ENCODE results near the gene EPHA7.

Gene EPHA7

GRCh38 chr6:93272211-93272610 is 147.1 kb downstream of the EPHA7 start:
- no CpG with 5 or more reads among the region's 4 CpGs for WGBS (ENCODE audit: extremely low coverage, insufficient coverage, insufficient read length)

GRCh38 chr6:93266116-93266817 is 153.1 kb downstream of the EPHA7 start:
- H3K14ac ChIP-seq (ENCODE audit: low read length): no peak overlapping the region
- no peak overlapping the region for H3K4ac ChIP-seq (ENCODE audit: low read depth, low read length)
- no peak overlapping the region for H4K12ac ChIP-seq (ENCODE audit: low read depth, low read length)
- whole genome bisulfite sequencing (ENCODE audit: extremely low coverage, insufficient coverage, insufficient read length): no CpG with 5 or more reads among the region's 3 CpGs
- no peak overlapping the region for H3K4me3 ChIP-seq (ENCODE audit: low read depth, low read length)
- no peak for DNase-seq
- H3K36me3 ChIP-seq (ENCODE audit: control insufficient read depth in 1 of 2, insufficient read depth in 2 of 2, low read length in 2 of 2): no peaks in the 10 kb centered on the region
- H3K27ac ChIP-seq (ENCODE audit: low read depth, low read length): no peak overlapping the region
- H3K27me3 ChIP-seq (ENCODE audit: insufficient read depth, low read length): no peaks in the 10 kb centered on the region
- H4K91ac ChIP-seq (ENCODE audit: low read depth, low read length): no peak overlapping the region
- H2BK12ac ChIP-seq (ENCODE audit: low read length): no peak overlapping the region
- H4K8ac ChIP-seq (ENCODE audit: low read depth, low read length): no peak overlapping the region
- H3K9ac ChIP-seq (ENCODE audit: low read length): no peak overlapping the region
- H3K4me1 ChIP-seq (ENCODE audit: control insufficient read depth in 1 of 2, insufficient read depth in 2 of 2, low read length in 2 of 2): no peaks in the 10 kb centered on the region
- no peak overlapping the region for H2AFZ ChIP-seq (ENCODE audit: insufficient read depth, low read length, poor library complexity)
- no peaks in the 10 kb centered on the region for H3K79me1 ChIP-seq (ENCODE audit: low read length)
- no peak overlapping the region for H2BK5ac ChIP-seq (ENCODE audit: low read depth, low read length, poor library complexity)
- no peak overlapping the region for H2BK120ac ChIP-seq (ENCODE audit: insufficient read depth, low read length, poor library complexity)
- no peaks in the 10 kb centered on the region for H3K9me3 ChIP-seq (ENCODE audit: insufficient read depth, low read depth, low read length)
- no peak overlapping the region for H3K4me2 ChIP-seq (ENCODE audit: low read length)
- H3K23ac ChIP-seq (ENCODE audit: low read length): peak overlapping the region; percentile 46
- no peak overlapping the region for H3K18ac ChIP-seq (ENCODE audit: low read length)
- no peaks in the 10 kb centered on the region for H3K79me2 ChIP-seq (ENCODE audit: control insufficient read depth, insufficient read depth, low read length, poor library complexity)
- no peak overlapping the region for H2AK5ac ChIP-seq (ENCODE audit: low read length)

More at GRCh38 chr6:93272211-93272610, 147.1 kb downstream of the EPHA7 start:
- Histone ChIP-seq H2BK120ac (ENCODE audit: insufficient read depth, low read length, poor library complexity) (no peak overlapping the region), H3K27ac (ENCODE audit: low read depth, low read length) (no peak overlapping the region), H3K18ac (ENCODE audit: low read length) (no peak overlapping the region), H3K4ac (ENCODE audit: low read depth, low read length) (no peak overlapping the region), H3K23ac (ENCODE audit: low read length) (no peak overlapping the region), H3K14ac (ENCODE audit: low read length) (no peak overlapping the region), H3K9ac (ENCODE audit: low read length) (no peak overlapping the region), H4K8ac (ENCODE audit: low read depth, low read length) (no peak overlapping the region), H2BK12ac (ENCODE audit: low read length) (no peak overlapping the region), H3K36me3 (ENCODE audit: control insufficient read depth in 1 of 2, insufficient read depth in 2 of 2, low read length in 2 of 2) (no peaks in the 10 kb centered on the region), H3K9me3 (ENCODE audit: insufficient read depth, low read depth, low read length) (no peaks in the 10 kb centered on the region), H4K91ac (ENCODE audit: low read depth, low read length) (no peak overlapping the region), H3K4me1 (ENCODE audit: control insufficient read depth in 1 of 2, insufficient read depth in 2 of 2, low read length in 2 of 2) (no peaks in the 10 kb centered on the region), H2BK5ac (ENCODE audit: low read depth, low read length, poor library complexity) (no peak overlapping the region), H3K79me1 (ENCODE audit: low read length) (no peaks in the 10 kb centered on the region), H2AFZ (ENCODE audit: insufficient read depth, low read length, poor library complexity) (no peak overlapping the region), H3K4me3 (ENCODE audit: low read depth, low read length) (no peak overlapping the region), H3K79me2 (ENCODE audit: control insufficient read depth, insufficient read depth, low read length, poor library complexity) (no peaks in the 10 kb centered on the region), H4K12ac (ENCODE audit: low read depth, low read length) (no peak overlapping the region), H3K4me2 (ENCODE audit: low read length) (no peak overlapping the region), H2AK5ac (ENCODE audit: low read length) (no peak overlapping the region), H3K27me3 (ENCODE audit: insufficient read depth, low read length) (no peaks in the 10 kb centered on the region)
- DNase-seq: no peak

- Histone ChIP-seq H2AK5ac (ENCODE audit: low read length) (no peak overlapping the region), H3K4me1 (ENCODE audit: control insufficient read depth in 1 of 2, insufficient read depth in 2 of 2, low read length in 2 of 2) (no peaks in the 10 kb centered on the region), H2AFZ (ENCODE audit: insufficient read depth, low read length, poor library complexity) (no peak overlapping the region), H3K4me3 (ENCODE audit: low read depth, low read length) (no peak overlapping the region), H3K18ac (ENCODE audit: low read length) (no peak overlapping the region), H2BK5ac (ENCODE audit: low read depth, low read length, poor library complexity) (no peak overlapping the region), H3K14ac (ENCODE audit: low read length) (no peak overlapping the region), H3K23ac (ENCODE audit: low read length) (no peak overlapping the region), H4K8ac (ENCODE audit: low read depth, low read length) (no peak overlapping the region), H3K4me2 (ENCODE audit: low read length) (no peak overlapping the region), H3K4ac (ENCODE audit: low read depth, low read length) (no peak overlapping the region), H3K79me1 (ENCODE audit: low read length) (no peaks in the 10 kb centered on the region), H2BK120ac (ENCODE audit: insufficient read depth, low read length, poor library complexity) (no peak overlapping the region), H3K79me2 (ENCODE audit: control insufficient read depth, insufficient read depth, low read length, poor library complexity) (no peaks in the 10 kb centered on the region), H2BK12ac (ENCODE audit: low read length) (no peak overlapping the region), H4K91ac (ENCODE audit: low read depth, low read length) (no peak overlapping the region), H3K27me3 (ENCODE audit: insufficient read depth, low read length) (no peaks in the 10 kb centered on the region), H3K27ac (ENCODE audit: low read depth, low read length) (no peak overlapping the region), H3K9ac (ENCODE audit: low read length) (no peak overlapping the region), H4K12ac (ENCODE audit: low read depth, low read length) (no peak overlapping the region), H3K36me3 (ENCODE audit: control insufficient read depth in 1 of 2, insufficient read depth in 2 of 2, low read length in 2 of 2) (no peaks in the 10 kb centered on the region), H3K9me3 (ENCODE audit: insufficient read depth, low read depth, low read length) (no peaks in the 10 kb centered on the region)
- DNase-seq: no peak
- no CpG with 5 or more reads among the region's 2 CpGs for WGBS (ENCODE audit: extremely low coverage, insufficient coverage, insufficient read length)
These were observed 158.5 kb downstream of the EPHA7 start for GRCh38 chr6:93260881-93261280.

GRCh38 chr6:93259332-93259731 is 160.0 kb downstream of the EPHA7 start:
- no peak overlapping the region for H3K4me2 ChIP-seq (ENCODE audit: low read length)
- DNase-seq: no peak
- H2AK5ac ChIP-seq (ENCODE audit: low read length): no peak overlapping the region
- no peak overlapping the region for H3K18ac ChIP-seq (ENCODE audit: low read length)
- H3K23ac ChIP-seq (ENCODE audit: low read length): no peak overlapping the region
- H2BK12ac ChIP-seq (ENCODE audit: low read length): no peak overlapping the region
- no peaks in the 10 kb centered on the region for H3K79me1 ChIP-seq (ENCODE audit: low read length)
- no peak overlapping the region for H4K8ac ChIP-seq (ENCODE audit: low read depth, low read length)
- no peak overlapping the region for H3K4ac ChIP-seq (ENCODE audit: low read depth, low read length)
- no peaks in the 10 kb centered on the region for H3K9me3 ChIP-seq (ENCODE audit: insufficient read depth, low read depth, low read length)
- no peak overlapping the region for H3K4me3 ChIP-seq (ENCODE audit: low read depth, low read length)
- H3K79me2 ChIP-seq (ENCODE audit: control insufficient read depth, insufficient read depth, low read length, poor library complexity): no peaks in the 10 kb centered on the region
- H3K4me1 ChIP-seq (ENCODE audit: control insufficient read depth in 1 of 2, insufficient read depth in 2 of 2, low read length in 2 of 2): no peaks in the 10 kb centered on the region
- H3K14ac ChIP-seq (ENCODE audit: low read length): no peak overlapping the region
- no peak overlapping the region for H2AFZ ChIP-seq (ENCODE audit: insufficient read depth, low read length, poor library complexity)
- no peak overlapping the region for H4K91ac ChIP-seq (ENCODE audit: low read depth, low read length)
- H3K27me3 ChIP-seq (ENCODE audit: insufficient read depth, low read length): no peaks in the 10 kb centered on the region
- no peaks in the 10 kb centered on the region for H3K36me3 ChIP-seq (ENCODE audit: control insufficient read depth in 1 of 2, insufficient read depth in 2 of 2, low read length in 2 of 2)
- no CpG with 5 or more reads among the region's 3 CpGs for WGBS (ENCODE audit: extremely low coverage, insufficient coverage, insufficient read length)
- no peak overlapping the region for H2BK5ac ChIP-seq (ENCODE audit: low read depth, low read length, poor library complexity)
- no peak overlapping the region for H4K12ac ChIP-seq (ENCODE audit: low read depth, low read length)
- no peak overlapping the region for H3K27ac ChIP-seq (ENCODE audit: low read depth, low read length)
- no peak overlapping the region for H3K9ac ChIP-seq (ENCODE audit: low read length)
- no peak overlapping the region for H2BK120ac ChIP-seq (ENCODE audit: insufficient read depth, low read length, poor library complexity)

Data from trophoblast cell (in vitro differentiated cells and primary cell).